ENCODE data around the gene OR2D3.
"Not testable (repeated sequence)": the region's sequence is repeated elsewhere in the genome, so short reads cannot be mapped to it uniquely, and the experiment has no call there.

OR2D3 gene

DNA sequence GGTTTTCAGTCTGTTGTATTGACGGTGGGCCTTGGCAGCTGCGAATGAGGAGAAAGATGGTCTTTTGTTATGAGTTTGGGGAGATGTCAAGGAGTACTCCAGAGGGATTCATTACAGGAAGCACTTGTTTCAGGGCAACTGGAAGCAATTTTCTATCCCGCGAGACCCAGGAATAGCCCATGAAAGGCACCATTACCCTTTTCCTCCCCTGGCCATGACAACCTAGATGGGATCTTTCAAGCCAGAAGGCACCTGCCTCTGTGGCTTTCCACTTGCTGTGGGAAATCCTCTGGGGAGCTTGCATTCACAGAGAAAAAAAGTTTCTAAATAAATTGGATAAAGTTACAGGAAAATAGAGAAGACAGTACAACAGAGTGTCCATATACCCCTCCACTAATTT lies 8.1 kb downstream of the OR2D3 start:
- no peak for DNase-seq

DNA sequence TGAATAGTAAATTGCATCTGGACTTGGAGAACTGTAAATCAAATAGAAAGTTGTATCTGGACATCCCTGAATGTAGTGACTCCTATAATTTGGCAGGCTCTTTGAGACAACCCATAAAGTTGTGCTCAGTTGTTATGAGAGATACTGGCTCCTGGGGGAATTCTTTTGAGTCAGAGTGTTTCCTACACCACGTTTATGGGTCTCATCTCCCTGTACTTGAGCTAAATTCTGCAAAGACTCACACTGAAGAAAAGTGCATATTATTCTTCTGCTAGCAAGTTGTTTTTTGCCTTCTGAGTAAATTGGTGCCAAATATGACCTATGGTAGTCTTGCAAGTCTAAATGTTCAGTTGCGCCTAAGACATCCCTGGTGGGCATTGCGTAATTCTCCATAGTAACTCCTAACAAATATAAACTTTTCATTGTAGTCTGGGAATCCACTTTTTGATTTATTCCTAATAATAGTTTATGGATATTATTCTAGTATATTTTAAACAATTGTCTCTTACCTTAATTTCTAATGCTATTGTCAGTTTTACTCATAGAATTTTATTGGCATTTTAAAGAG lies 10.4 kb downstream of the OR2D3 start:
- no peak for DNase-seq

DNA sequence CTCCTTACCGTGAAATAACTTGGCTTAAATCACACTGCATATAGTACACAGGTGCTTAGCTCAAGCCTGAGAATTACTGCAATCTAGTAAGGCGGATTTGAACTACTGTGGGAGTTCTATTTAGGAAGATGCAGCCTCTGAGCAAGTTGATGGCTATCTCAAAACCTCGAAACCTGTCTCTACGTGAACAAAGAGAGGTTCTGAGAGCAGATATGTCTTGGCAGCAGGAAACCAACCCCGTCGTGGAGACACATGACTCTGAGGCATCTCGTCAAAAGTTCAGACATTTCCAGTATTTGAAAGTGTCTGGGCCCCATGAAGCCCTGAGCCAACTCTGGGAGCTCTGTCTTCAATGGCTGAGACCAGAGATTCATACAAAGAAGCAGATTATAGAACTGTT lies 11.3 kb downstream of the OR2D3 start:
- no peak for DNase-seq

DNA sequence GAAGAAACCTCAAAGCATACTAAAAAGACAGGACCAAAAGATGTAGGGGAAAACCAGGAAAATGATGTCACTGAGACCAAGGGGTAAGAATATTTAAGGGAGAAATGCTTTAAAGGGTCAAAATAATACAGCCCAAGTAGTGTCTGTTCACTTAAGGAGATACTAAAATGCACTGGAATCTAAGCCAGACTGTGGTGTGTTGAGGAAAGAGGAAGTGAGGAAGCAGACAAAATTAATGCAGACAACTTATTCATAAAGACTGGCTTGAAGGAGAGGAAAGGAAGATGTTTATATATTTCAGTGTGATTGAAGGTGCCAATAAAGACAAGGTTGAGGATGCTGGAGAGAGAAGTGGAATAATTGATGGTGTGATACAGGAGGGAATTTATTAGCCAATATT lies 21.2 kb downstream of the OR2D3 start:
- DNase-seq, result no peak

DNA sequence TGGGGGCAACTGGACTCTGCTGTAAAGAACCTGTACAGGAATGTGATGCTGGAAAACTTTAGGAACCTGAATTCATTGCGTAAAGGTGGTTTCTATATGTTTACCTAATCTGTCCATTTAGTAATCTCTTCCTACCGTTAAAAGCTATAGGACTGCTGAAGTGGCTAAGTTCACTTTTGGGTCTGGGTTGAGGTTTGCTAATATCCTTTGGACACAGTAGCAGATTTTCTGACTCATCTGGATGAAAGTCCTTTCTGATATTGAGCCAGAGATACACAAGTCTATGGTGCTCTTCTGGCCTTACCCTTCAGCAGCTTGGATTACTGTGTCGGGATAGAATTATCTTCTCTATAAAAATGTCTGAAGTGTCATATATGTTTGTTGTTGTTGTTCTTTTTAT lies 22.3 kb downstream of the OR2D3 start:
- no peak for DNase-seq

DNA sequence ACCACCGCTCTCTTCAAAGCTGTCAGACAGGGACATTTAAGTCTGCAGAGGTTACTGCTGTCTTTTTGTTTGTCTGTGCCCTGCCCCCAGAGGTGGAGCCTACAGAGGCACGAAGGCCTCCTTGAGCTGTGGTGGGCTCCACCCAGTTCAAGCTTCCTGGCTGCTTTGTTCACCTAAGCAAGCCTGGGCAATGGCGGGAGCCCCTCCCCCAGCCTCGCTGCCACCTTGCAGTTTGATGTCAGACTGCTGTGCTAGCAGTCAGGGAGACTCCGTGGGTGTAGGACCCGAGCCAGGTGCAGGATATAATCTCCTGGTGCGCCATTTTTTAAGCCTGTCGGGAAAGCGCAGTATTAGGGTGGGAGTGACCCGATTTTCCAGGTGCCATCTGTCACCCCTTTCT lies 33.4 kb downstream of the OR2D3 start:
- not testable (repeated sequence) for DNase-seq

DNA sequence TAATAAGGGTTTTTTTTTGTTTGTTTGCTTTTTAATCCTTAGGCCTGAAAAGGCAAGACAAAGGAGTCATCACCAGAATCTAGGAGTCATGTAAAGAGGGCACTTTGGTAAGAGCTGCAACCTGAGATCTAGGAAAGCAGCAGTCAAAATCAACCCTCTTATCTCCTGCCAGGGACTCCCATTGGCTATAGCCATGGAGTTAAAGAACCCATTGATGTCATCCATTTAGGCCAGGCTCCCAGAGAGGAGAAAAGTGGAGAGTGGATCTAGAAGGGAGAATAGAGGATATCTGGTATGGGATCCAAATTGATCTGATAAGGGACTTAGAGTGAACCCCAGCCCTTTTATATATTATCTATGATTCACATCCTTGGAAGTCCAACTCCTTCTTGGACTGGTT lies 41.3 kb downstream of the OR2D3 start:
- DNase-seq, result no peak

DNA sequence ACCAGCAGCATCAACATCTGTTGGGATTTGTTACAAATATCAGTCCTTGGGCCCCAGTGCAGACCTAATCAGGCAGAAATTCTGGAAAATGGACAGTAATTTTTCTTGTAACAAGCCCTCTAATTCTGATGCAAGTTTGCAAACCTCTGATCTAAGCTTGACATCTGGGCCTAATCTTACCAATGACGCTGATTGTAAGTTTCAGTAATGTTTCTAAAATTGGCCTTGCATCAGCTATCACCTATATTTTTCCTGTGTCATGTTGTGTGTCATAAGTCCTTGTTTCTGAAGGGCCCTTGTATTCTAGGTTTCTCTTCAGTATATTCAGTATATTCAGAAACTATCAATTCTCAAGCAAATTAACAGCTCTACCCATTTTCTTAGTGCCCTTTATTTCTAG lies 41.9 kb downstream of the OR2D3 start:
- DNase-seq, result peak; percentile 23

DNA sequence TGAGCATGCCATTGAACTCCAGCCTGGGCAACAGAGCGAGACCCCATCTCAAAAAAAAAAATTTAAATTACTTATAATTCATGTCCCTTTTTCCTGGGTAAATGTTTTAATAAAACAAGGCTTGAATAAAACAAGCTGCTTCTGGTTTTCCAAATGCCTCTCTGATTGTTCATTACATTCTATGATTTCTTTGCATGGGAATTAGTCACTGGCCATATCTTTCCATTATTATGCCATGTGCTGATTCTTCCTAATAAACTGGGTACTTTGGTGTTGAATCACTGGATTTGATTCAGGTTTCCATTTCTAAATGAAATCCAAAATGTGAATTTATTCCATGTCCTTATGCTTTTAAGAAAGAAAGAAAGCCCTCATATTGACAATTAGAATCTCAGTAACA lies 48.0 kb downstream of the OR2D3 start:
- DNase-seq, result peak; percentile 60

DNA sequence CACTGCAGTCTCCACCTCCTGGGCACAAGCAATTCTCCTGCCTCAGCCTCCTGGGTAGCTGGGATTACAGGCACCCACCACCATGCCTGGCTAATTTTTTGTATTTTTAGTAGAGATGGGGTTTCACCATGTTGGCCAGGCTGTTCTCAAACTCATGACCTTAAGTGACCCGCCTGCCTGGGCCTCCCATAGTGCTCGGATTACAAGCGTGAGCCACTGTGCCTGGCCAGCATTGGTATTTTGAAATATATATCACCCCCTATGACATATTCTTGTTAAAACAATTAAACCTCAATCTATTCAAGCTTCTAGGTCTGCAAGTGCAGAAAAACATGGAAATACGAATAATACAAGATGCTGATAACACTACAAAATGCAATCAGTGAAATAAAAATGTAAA lies 49.1 kb downstream of the OR2D3 start:
- peak; percentile 31 for DNase-seq
